Astrocyte (in vitro differentiated cells and primary cell): ENCODE data around the gene INPPL1.

Source experiments
- CTCF ChIP-seq: IDR thresholded peaks from 2 replicates; pipeline ENCODE4 v1.5.1; 2011; ENCODE audit warnings: low read depth, mild to moderate bottlenecking, inconsistent platforms, low read length, moderate library complexity; ENCODE audit not compliant: insufficient read depth
- EZH2 ChIP-seq: IDR thresholded peaks from 2 replicates; pipeline ENCODE4 v1.6.1; 2012; ENCODE audit warnings: mild to moderate bottlenecking, low read length, inconsistent platforms; ENCODE audit not compliant: insufficient read depth

- no peak for TF ChIP-seq CTCF
- TF ChIP-seq EZH2 = no peak
Observed at GRCh38 chr11:72236083-72236697, 11.6 kb downstream of the INPPL1 start.
